Smooth muscle cell (in vitro differentiated cells): ENCODE data around the gene ARHGAP22. TPM values are rescaled to one million over a fixed set of nuclear protein-coding genes. Genes with fewer than 3 reads are reported as not detected.

Experiments used
- DNase-seq: peaks from one replicate; lab custom pipeline; 2025; ENCODE audit not compliant: unreplicated experiment; lab: John Stamatoyannopoulos, UW
- H2AFZ ChIP-seq: fragments of 200-600 bp; sonication (generic); 2 replicates; pipeline ENCODE4 v1.6.0; 2016; ENCODE audit warnings: antibody characterized with exemption, low read depth, mild to moderate bottlenecking
- H3F3A ChIP-seq: fragments of 200-600 bp; sonication (generic); 2 replicates; pipeline ENCODE4 v1.6.0; 2017; ENCODE audit warnings: antibody characterized with exemption, low read depth
- H3K27ac ChIP-seq: fragments of 200-600 bp; sonication (generic); 2 replicates; pipeline ENCODE4 v1.5.1; 2016; ENCODE audit warnings: low read depth, mild to moderate bottlenecking
- H3K27me3 ChIP-seq: fragments of 200-600 bp; sonication (generic); 2 replicates; pipeline ENCODE4 v1.6.1; 2016; ENCODE audit warnings: low read depth, mild to moderate bottlenecking
- H3K36me3 ChIP-seq: fragments of 200-600 bp; sonication (generic); 2 replicates; pipeline ENCODE4 v1.5.1; 2016; ENCODE audit warnings: low read depth
- H3K4me1 ChIP-seq: fragments of 200-600 bp; sonication (generic); 2 replicates; pipeline ENCODE4 v1.5.1; 2016; ENCODE audit warnings: low read depth
- H3K4me2 ChIP-seq: fragments of 200-600 bp; sonication (generic); 2 replicates; pipeline ENCODE4 v1.6.0; 2016; ENCODE audit warnings: mild to moderate bottlenecking
- H3K4me3 ChIP-seq: fragments of 200-600 bp; sonication (generic); 2 replicates; pipeline ENCODE4 v1.5.1; 2016; ENCODE audit warnings: mild to moderate bottlenecking
- H3K79me2 ChIP-seq: fragments of 200-600 bp; sonication (generic); 2 replicates; pipeline ENCODE4 v1.6.0; 2016; ENCODE audit warnings: low read depth, mild to moderate bottlenecking
- H3K9ac ChIP-seq: fragments of 200-600 bp; sonication (generic); 2 replicates; pipeline ENCODE4 v1.6.0; 2016; ENCODE audit warnings: low read depth
- H3K9me3 ChIP-seq: fragments of 200-600 bp; sonication (generic); replicated peaks from 2 replicates; pipeline ENCODE4 v1.5.1; 2016; ENCODE audit warnings: low read depth
- H4K20me1 ChIP-seq: fragments of 200-600 bp; sonication (generic); 2 replicates; pipeline ENCODE4 v1.6.0; 2016; ENCODE audit warnings: low read depth
- CTCF ChIP-seq: fragments of 200-600 bp; sonication (generic); IDR thresholded peaks from 2 replicates; pipeline ENCODE4 v1.5.1; 2017; ENCODE audit warnings: borderline replicate concordance, mild to moderate bottlenecking, antibody characterized with exemption; ENCODE audit not compliant: insufficient read depth, poor library complexity, severe bottlenecking
- WGBS: methylation state at CpG from one replicate; pipeline ENCODE4 v1.1.7; 2016; ENCODE audit warnings: low lambda C conversion rate; 5-methylcytosine and 5-hydroxymethylcytosine counted together
- polyA plus RNA-seq: library from polyadenylated mRNA; unstranded; fragments of >200 nt; fragmentation: Nextera tagmentation; extraction: Ambion mirVana; gene quantifications from 2 replicates; pipeline ENCODE4 v1.2.1, GENCODE V29; 2016
- total RNA-seq: library from RNA; depleted of rRNA; stranded (reverse); fragments of >200 nt; gene quantifications from 2 replicates; pipeline ENCODE4 v1.2.3, GENCODE V29; 2014

The ARHGAP22 gene
- total and polyA plus RNA-seq, 2 experiments from 2014 or later = 1.8 to 8.8 TPM

- H3K4me3 ChIP-seq = no peak overlapping the region
- H3K27me3 ChIP-seq = no peaks in the 10 kb centered on the region
- H3K9ac ChIP-seq = no peak overlapping the region
- H3K4me1 ChIP-seq = no peaks in the 10 kb centered on the region
- no peak overlapping the region for H3K27ac ChIP-seq
- WGBS = 96% methylated on average over 26 of the region's 43 CpGs
- no peaks in the 10 kb centered on the region for H3F3A ChIP-seq
- H3K79me2 ChIP-seq = no peaks in the 10 kb centered on the region
- H3K9me3 ChIP-seq = no peaks in the 10 kb centered on the region
- no peak overlapping the region for H3K4me2 ChIP-seq
- no peak overlapping the region for H2AFZ ChIP-seq
- no peaks in the 10 kb centered on the region for H4K20me1 ChIP-seq
- H3K36me3 ChIP-seq = no peaks in the 10 kb centered on the region
- no peak for DNase-seq
- no peak for TF ChIP-seq CTCF
Measured at GRCh38 chr10:48450741-48451466, 154.0 kb downstream of the ARHGAP22 start.

GRCh38 chr10:48450233-48450740 lies 154.6 kb downstream of the ARHGAP22 start:
- Histone ChIP-seq H3K9me3 (no peaks in the 10 kb centered on the region), H2AFZ (no peak overlapping the region), H3K36me3 (no peaks in the 10 kb centered on the region), H3K27me3 (no peaks in the 10 kb centered on the region), H4K20me1 (no peaks in the 10 kb centered on the region), H3K27ac (no peak overlapping the region), H3K9ac (no peak overlapping the region), H3F3A (no peaks in the 10 kb centered on the region), H3K4me1 (peaks cover under 1% of the 10 kb centered on the region), H3K4me2 (no peak overlapping the region), H3K4me3 (no peak overlapping the region), H3K79me2 (no peaks in the 10 kb centered on the region)
- WGBS = 96% methylated on average over 33 of the region's 49 CpGs
- no peak for DNase-seq
- no peak for TF ChIP-seq CTCF

GRCh38 chr10:48449501-48450232 lies 155.2 kb downstream of the ARHGAP22 start:
- 94% methylated on average over 19 of the region's 19 CpGs for WGBS
- no peak overlapping the region for H3K4me2 ChIP-seq
- no peaks in the 10 kb centered on the region for H4K20me1 ChIP-seq

More at GRCh38 chr10:48449501-48450232, 155.2 kb downstream of the ARHGAP22 start:
- Histone ChIP-seq H2AFZ (no peak overlapping the region), H3K36me3 (no peaks in the 10 kb centered on the region), H3K4me3 (no peak overlapping the region), H3K79me2 (no peaks in the 10 kb centered on the region), H3F3A (no peaks in the 10 kb centered on the region), H3K9ac (no peak overlapping the region), H3K27me3 (no peaks in the 10 kb centered on the region), H3K27ac (no peak overlapping the region), H3K9me3 (no peaks in the 10 kb centered on the region), H3K4me1 (peaks cover 7% of the 10 kb centered on the region)
- no peak for DNase-seq
- TF ChIP-seq CTCF = no peak
